HG03066 (cell line): ENCODE data around the gene MYCBPAP.

Source experiments
- ATAC-seq: cut with Tn5 transposase; IDR thresholded peaks from one replicate; pipeline ENCODE4 v1.9.1; 2021; ENCODE audit warnings: low read depth; ENCODE audit not compliant: unreplicated experiment

Gene MYCBPAP

GRCh38 chr17:50534979-50535326 is 26.7 kb downstream of the MYCBPAP start:
- ATAC-seq: no peak

DNA sequence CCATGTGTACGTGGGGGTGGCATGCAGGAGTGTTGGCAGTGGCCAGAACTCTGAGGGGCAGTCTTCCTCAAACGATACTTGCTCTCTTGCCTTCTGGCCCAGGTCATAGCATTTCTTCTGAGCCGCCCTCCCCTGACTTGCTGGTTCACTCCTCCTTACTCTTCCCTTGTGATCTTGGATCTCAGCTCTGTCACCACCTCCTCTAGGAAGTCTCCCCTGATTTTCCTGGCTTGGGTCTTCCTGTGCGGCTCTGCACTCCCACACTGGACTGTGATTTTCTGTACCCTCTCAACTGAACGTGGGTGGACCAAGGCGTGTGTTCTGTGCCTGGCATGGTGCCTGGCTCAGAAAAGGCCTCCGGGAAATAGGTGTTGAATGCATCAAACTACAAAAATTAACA is 27.2 kb downstream of the MYCBPAP start:
- ATAC-seq: no peak

DNA sequence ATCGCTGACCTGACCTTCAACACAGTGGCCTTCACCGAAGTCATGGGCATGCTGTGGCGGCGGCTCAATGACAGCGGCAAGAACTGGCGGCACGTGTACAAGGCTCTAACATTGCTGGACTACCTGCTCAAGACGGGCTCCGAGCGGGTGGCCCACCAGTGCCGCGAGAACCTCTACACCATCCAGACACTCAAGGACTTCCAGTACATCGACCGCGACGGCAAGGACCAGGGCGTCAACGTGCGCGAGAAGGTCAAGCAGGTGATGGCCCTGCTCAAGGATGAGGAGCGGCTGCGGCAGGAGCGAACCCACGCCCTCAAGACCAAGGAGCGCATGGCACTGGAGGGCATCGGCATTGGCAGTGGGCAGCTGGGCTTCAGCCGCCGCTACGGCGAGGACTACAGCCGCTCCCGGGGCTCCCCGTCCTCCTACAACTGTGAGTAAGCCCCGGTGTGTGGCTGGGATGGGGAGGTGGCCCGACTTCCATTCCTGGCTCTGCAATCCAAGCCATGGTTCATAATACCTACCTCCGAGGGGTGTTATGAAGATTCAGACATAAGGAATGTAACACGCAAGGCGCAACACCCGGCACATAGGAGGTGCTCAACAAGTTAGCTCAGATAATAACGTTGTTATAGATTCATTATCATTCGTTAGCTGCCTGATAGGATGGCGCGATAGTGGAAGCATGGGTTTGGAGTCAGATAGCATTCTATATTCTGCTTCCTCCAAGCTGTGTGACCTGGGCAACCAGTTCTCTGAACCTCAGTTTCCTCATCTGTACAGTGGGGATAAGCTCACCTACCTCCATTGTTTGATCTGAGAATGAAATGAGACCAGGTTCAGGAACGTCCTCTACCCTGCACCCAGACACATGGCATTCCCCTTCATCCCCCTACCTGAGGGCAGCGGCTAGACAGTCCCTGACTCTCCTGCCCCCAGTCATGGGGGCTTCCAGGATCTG is 28.7 kb downstream of the MYCBPAP start:
- no peak for ATAC-seq

DNA sequence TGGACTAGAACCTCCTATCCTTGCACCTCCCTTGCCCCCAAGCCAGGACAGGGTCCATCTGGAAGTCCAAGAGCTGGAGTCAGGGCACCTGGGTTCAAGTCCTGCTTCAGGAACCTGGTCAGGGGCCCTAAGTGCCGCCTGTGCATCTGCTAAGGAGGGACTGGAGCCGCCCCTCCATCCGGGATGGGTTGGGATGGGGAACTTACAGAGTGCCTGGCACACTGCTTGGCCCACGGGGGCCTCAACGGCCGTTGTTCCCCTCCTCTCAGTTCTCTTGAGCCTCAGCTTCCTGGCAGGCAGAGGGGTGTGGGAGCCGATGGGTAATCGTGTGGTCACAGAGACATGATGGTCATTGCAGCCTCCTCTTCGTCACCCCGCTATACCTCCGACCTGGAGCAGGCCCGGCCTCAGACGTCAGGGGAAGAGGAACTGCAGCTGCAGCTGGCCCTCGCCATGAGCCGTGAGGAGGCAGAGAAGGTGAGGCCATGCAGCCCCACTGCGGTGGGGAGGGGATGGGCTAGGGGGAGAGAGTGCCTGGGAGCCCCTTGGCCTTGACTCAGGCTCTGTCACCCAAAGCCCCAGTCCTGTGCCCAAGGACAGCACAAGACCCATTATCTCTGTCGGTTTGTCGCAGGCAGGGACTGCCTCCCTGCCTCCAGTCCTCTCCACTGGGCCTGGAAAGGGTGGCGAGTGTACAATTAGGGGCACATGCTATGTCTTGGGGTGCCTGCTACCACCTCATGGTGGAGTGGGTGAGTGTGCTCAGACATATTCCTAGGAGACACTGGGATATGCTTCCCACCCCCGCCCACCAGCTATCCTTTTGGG is 29.7 kb downstream of the MYCBPAP start:
- no peak for ATAC-seq

- no peak for ATAC-seq
These were observed 30.5 kb downstream of the MYCBPAP start for GRCh38 chr17:50538549-50539410.

- ATAC-seq: no peak
These were observed 31.7 kb downstream of the MYCBPAP start for GRCh38 chr17:50539762-50540559.

DNA sequence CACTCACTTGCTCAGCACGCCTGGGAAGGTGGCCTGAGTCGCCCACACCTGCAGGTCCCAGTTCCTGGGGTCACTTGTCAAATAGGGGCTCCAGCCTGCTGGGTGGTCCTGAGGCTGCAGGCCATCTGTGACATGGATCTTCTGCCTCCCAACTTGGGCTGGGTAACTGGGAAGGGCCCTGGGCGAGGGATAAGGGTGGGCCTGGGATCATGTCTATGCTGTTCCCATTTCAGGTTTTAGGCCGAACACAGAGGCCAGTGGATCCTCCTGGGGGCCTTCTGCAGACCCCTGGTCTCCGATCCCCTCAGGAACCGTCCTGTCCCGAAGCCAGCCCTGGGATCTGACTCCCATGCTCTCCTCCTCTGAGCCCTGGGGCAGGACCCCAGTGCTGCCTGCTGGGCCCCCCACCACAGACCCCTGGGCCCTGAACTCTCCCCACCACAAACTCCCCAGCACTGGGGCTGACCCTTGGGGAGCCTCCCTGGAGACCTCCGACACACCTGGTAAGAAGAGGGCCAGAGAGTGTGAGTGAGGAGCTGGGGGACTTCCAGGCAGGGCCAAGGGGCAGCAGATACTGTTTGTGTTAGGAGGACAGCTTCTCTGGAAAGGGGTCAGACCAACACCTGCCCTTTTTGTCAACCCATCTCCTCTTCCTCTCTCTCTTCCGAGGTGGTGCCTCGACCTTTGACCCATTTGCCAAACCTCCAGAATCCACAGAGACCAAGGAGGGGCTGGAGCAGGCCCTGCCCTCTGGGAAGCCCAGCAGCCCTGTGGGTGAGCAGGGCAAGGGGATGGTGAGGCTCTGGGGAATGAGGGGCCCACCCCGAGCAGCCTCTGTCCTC is 32.5 kb downstream of the MYCBPAP start:
- no peak for ATAC-seq

DNA sequence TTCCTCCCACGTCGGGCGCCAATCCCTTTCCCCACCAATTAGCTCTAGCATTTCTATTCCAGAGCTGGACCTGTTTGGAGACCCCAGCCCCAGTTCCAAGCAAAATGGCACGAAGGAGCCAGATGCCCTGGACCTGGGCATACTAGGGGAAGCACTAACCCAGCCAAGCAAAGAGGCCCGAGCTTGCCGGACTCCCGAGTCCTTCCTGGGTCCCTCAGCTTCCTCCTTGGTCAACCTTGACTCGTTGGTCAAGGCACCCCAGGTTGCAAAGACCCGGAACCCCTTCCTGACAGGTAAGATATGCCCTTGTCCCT is 33.1 kb downstream of the MYCBPAP start:
- ATAC-seq: no peak

- peak; percentile 75 for ATAC-seq
These were observed 33.8 kb downstream of the MYCBPAP start for GRCh38 chr17:50541716-50542688.

DNA sequence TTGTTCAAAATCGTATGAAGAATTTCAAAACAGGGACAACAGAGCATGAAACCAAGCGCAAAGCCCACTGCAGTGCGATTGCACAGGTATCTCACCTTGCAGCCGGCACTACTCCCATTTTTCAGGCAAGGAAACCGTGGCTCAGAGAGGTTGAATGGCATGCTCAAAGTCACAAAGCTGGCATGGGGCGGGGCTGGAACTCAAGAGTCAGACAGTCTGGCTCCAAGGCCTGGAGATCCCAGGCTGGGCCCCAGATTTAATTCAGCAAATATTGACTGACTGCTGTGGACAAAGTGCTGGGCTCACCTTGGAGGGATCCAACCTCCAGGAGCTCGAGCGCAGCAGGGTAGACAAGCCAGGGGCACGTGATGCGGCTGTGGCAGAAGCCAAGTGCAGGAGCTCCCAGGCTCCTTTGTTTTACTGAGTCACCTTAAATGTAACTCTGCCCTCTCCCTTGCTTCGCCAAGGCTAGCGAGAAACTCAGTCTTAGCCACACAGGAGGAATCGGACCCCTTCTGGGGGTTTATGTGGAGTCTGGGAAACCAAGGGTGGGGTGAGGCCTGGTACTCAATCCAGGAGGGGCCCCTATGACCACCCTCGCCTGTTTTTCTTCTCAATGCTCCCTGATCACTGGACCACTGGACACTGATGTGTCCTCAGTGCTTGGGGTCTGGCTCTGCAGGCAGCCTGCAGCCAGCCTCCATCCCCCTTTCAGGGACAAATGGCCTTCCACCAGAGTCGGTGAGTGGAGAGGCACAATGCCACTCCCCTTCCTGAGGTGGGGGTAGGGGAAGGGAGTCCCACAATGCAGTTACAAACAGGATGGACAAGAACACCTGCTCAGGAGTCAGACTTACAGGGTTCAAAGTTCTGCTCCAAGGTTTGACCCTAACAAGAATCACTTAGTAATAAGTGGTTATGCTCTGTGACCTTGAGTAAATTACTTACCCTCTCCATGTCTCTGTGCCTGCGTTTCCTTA is 34.8 kb downstream of the MYCBPAP start:
- ATAC-seq: no peak

DNA sequence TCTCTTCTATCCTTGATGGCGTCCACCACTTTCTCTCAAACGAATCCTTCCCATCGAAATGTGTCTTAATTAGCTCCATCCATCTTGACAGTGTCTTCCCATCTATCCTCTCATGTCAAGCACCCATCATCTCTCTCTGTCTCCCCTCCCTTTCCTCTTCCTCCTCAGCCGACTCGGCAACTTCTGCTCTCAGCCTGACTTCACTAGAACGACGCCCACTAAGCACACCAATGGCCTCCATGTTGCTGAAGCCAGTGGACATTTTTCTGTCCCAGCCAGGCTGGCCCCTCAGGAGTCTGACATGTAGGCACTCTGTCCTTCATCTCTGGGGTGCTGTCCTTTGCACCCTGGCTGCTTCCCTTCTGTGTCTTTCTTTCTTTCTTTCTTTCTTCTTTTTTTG is 36.3 kb downstream of the MYCBPAP start:
- ATAC-seq: no peak

DNA sequence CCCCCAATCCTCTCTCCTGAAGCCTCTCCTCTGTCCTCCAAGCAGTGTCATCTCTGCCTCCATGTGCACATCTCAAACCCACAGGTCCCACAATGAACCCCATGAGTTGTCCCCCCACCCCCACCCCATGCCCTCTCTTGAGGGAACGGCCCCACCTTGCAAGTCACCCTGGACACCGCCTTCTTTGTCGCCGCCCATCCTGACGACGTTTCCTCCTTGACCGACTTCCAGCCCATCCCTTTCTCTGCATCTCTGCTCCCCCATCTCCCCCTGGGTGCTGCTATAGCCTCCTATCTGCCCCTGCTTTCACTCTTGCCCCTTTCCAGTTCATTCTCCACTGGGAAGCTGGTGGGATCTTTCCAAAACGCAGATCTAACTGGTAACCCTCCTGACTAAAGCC is 37.1 kb downstream of the MYCBPAP start:
- no peak for ATAC-seq

- ATAC-seq: no peak
These were observed 38.4 kb downstream of the MYCBPAP start for GRCh38 chr17:50546701-50547034.

GRCh38 chr17:50547035-50547735 is 38.9 kb downstream of the MYCBPAP start, which contains the start of gene SPATA20:
Gene SPATA20, plus strand, starts transcription at chr17:50547174. Its CDS starts 35 bp downstream, at chr17:50547209.
- ATAC-seq: peak; percentile 62

DNA sequence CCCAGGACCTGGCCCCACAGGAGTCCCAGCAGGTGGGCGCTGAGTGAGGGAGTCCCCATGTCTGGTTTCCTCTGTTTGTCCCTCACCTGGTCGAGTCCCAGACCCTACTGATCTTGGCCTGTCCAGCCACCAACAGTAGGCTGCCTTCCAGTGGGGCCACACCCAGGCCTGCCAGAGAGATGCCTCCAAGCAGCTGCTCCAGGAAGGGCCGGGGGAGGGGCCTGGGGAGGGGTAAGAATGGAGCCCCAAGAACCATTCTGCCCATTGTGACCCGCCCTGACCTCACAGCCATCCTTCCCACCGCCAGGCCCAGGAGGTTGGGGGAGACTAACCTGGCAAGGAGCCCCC is 39.5 kb downstream of the MYCBPAP start:
- ATAC-seq: no peak

DNA sequence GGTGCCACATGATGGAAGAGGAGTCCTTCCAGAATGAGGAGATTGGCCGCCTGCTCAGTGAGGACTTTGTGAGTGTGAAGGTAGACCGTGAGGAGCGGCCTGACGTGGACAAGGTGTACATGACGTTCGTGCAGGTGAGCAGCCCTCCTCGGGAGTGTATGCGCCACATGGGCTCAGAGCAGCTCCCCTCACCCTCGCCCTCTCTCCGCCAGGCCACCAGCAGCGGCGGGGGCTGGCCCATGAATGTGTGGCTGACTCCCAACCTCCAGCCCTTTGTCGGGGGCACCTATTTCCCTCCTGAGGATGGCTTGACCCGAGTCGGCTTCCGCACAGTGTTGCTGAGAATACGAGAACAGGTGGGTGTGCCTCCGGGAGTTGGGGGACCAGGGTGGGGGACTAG is 40.6 kb downstream of the MYCBPAP start:
- ATAC-seq: no peak
